ENCODE results near the gene LPP.
"Not testable (repeated sequence)": the region's sequence is repeated elsewhere in the genome, so short reads cannot be mapped to it uniquely, and the experiment has no call there.

Gene LPP

GRCh38 chr3:188435266-188435665 lies 281.3 kb downstream of the LPP start:
- DNase-seq (ENCODE audit: low spot score): no peak

- DNase-seq (ENCODE audit: low spot score): no peak
Measured at GRCh38 chr3:188437926-188438325, 284.0 kb downstream of the LPP start.

GRCh38 chr3:188439080-188439479 lies 285.1 kb downstream of the LPP start:
- DNase-seq (ENCODE audit: low spot score): no peak

- DNase-seq (ENCODE audit: low spot score): no peak
Measured at GRCh38 chr3:188440340-188440972, 286.5 kb downstream of the LPP start.

- DNase-seq (ENCODE audit: low spot score): no peak
Measured at GRCh38 chr3:188442430-188442829, 288.5 kb downstream of the LPP start.

GRCh38 chr3:188445175-188445574 lies 291.2 kb downstream of the LPP start:
- DNase-seq (ENCODE audit: low spot score): not testable (repeated sequence)

- no peak for DNase-seq (ENCODE audit: low spot score)
Measured at GRCh38 chr3:188446014-188446413, 292.1 kb downstream of the LPP start.

GRCh38 chr3:188446766-188447165 lies 292.8 kb downstream of the LPP start:
- no peak for DNase-seq (ENCODE audit: low spot score)

- no peak for DNase-seq (ENCODE audit: low spot score)
Measured at GRCh38 chr3:188448813-188449212, 294.9 kb downstream of the LPP start.

- DNase-seq (ENCODE audit: low spot score): no peak
Measured at GRCh38 chr3:188449421-188449820, 295.5 kb downstream of the LPP start.

- no peak for DNase-seq (ENCODE audit: low spot score)
Measured at GRCh38 chr3:188452158-188452772, 298.3 kb downstream of the LPP start.

- DNase-seq (ENCODE audit: low spot score): no peak
Measured at GRCh38 chr3:188453431-188454384, 299.8 kb downstream of the LPP start.

GRCh38 chr3:188455748-188456147 lies 301.8 kb downstream of the LPP start:
- DNase-seq (ENCODE audit: low spot score): no peak

GRCh38 chr3:188458756-188459155 lies 304.8 kb downstream of the LPP start:
- no peak for DNase-seq (ENCODE audit: low spot score)

GRCh38 chr3:188465311-188465710 lies 311.4 kb downstream of the LPP start:
- DNase-seq (ENCODE audit: low spot score): no peak

- no peak for DNase-seq (ENCODE audit: low spot score)
Measured at GRCh38 chr3:188468196-188468595, 314.2 kb downstream of the LPP start.

GRCh38 chr3:188468662-188469061 lies 314.7 kb downstream of the LPP start:
- DNase-seq (ENCODE audit: low spot score): no peak

GRCh38 chr3:188469228-188469885 lies 315.4 kb downstream of the LPP start:
- DNase-seq (ENCODE audit: low spot score): no peak

- DNase-seq (ENCODE audit: low spot score): no peak
Measured at GRCh38 chr3:188470508-188471130, 316.7 kb downstream of the LPP start.

- DNase-seq (ENCODE audit: low spot score): no peak
Measured at GRCh38 chr3:188471723-188472122, 317.8 kb downstream of the LPP start.

- peak; percentile 21 for DNase-seq (ENCODE audit: low spot score)
Measured at GRCh38 chr3:188472336-188472735, 318.4 kb downstream of the LPP start.

- DNase-seq (ENCODE audit: low spot score): no peak
Measured at GRCh38 chr3:188473045-188473444, 319.1 kb downstream of the LPP start.

Measured in hepatic stellate cell (primary cell).